GM18502 (cell line): ENCODE measurements around the gene PALLD.
"Not testable (repeated sequence)": the region's sequence is repeated elsewhere in the genome, so short reads cannot be mapped to it uniquely, and the experiment has no call there.

Experiments used
- ATAC-seq: cut with Tn5 transposase; IDR thresholded peaks from one replicate; pipeline ENCODE4 v1.9.1; 2021; ENCODE audit warnings: mild to moderate bottlenecking; ENCODE audit not compliant: unreplicated experiment, poor library complexity

PALLD gene

DNA sequence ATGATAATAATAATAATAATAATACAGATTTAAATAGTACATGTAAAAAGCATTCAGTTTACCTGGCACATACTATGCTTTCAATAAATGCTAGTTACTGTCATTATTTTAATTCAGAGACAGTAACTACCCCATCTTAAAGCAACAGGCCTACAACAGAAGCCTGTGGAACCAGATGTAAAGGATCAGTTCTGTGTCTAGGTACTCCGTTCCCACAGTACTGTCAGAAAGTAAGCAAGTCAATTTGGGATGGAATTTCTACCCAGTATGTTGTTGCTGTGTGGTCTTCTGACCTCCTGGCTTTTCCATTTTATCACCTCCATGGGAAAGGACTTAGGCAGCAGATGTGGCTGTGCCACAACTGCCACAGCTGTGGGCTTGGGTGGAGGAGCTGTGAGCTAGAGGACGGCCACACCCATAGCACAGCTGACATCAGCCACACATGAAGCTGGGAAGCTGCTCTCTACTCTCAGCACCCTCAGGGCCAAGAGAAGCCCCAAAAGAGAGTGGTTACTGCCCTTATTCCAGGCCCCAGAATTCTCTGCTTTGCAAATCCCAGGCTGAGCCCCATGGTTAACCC lies 410.4 kb downstream of the PALLD start:
- ATAC-seq = no peak

DNA sequence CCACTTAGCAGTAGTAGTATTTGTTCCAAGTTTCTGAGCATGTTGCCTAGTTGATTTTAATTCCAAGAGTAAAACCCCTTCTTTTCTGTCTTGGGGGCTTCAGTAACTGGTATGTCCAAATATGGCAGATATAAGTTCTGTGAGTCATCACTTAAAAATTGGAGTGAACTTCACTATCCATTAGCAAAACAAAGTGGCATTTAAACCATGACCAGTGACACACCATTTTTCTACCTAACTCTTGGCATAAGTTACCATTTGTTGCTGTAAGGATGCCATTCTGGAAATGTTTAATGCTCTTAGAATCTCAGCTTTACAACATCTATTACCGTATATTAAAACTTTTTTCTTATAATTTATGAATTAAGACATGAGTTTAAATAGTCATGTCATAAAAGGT lies 411.2 kb downstream of the PALLD start:
- no peak for ATAC-seq

DNA sequence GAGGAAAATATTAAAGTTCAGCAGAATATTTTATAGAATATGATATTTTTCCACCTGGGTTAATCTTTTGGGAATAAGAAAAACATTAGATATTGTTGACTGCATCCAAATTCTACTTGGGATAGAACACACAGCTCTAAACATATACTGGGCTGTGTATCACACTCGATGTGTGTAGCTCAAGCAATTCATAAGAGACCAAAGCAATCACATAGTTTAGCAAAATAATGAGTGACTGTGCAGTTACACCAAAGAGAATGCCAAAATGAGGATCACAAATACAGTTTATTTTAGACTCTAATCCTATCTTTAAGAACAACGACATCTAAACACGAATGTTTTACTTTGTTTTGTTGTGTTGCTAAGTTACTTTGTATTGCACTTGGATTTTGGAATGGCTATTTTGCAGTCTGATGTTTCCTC lies 412.0 kb downstream of the PALLD start:
- no peak for ATAC-seq

DNA sequence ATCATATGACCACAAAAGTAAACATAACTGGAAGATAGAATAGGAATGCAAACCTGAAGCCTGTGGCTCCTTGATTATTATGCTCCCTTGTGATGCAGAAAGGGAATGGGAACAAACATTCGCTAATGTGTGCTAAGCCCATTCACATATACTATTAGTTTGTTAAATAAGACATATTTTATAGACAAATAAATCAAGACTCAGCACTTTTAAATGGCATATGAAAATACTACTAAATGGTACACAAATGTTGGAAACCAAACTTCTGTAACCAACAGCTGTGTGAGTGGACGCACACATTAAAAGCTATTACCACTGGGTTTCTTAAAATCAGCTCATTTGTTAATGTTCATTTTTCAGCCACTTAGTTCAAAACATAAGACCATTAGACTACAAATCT lies 417.2 kb downstream of the PALLD start:
- ATAC-seq = no peak

GRCh38 chr4:168917138-168917779 lies 420.4 kb downstream of the PALLD start:
- no peak for ATAC-seq

GRCh38 chr4:168919706-168920324 lies 423.0 kb downstream of the PALLD start:
- ATAC-seq = no peak

GRCh38 chr4:168920441-168921065 lies 423.7 kb downstream of the PALLD start:
- ATAC-seq = no peak

DNA sequence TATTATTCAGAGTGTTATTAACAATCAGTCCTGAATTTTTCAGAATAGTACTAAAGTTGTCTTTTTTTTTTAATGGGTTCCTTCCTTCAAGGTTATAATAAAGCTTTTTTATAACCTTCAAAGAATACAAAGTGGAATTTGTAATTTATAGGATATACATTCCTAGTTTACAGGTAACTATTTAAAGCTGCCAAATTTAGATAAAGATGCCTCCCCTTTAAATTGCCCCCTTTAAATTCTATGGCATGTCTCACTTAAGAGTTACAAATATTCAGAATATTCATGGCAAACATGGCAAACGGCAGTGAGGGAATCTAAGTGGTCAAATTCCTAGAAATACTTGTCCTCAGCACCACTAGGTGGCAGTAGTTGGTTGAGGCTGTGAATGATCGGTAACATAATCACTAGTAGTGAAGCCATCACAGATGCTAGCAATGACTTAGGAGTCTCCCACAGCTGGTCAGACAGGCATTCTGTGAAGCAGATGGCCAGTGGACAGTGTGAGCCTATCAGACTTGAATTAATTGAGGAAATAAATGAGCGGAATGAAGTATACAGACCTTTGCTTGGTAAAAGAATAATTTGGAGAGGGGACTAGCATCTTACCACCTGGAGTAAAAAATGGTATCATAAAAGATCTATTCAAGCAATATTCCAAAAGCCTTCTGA lies 426.8 kb downstream of the PALLD start:
- peak; percentile 75 for ATAC-seq

GRCh38 chr4:168924667-168925066 lies 427.8 kb downstream of the PALLD start:
- ATAC-seq = no peak

GRCh38 chr4:168925789-168926490 lies 429.1 kb downstream of the PALLD start:
- ATAC-seq = no peak

- ATAC-seq = no peak
These were observed 431.5 kb downstream of the PALLD start for GRCh38 chr4:168928346-168928745.

GRCh38 chr4:168928875-168929274 lies 432.0 kb downstream of the PALLD start:
- ATAC-seq = no peak

- ATAC-seq = no peak
These were observed 433.8 kb downstream of the PALLD start for GRCh38 chr4:168930413-168931196.

- no peak for ATAC-seq
These were observed 434.4 kb downstream of the PALLD start for GRCh38 chr4:168931215-168931650.

DNA sequence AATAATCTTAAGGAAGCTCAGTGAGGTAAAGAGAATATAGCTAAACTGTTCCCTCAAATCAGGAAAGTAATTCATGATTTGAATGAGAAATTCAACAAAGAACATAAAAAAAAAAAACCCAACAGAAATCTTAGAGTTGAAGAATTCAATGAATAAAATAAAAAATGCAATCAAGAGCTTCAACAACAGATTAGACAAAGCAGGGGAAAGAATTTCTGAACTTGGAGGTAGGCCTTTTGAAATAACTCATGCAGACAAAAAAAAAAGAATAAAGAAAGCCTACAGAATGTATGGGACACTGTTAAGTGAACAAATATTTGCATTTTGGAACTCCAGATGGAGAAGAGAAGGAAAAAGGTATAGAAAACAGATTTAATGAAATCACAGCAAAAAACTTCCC lies 435.3 kb downstream of the PALLD start:
- ATAC-seq = no peak

- ATAC-seq = no peak
These were observed 436.6 kb downstream of the PALLD start for GRCh38 chr4:168933423-168933822.

GRCh38 chr4:168937473-168937872 lies 440.6 kb downstream of the PALLD start:
- ATAC-seq = not testable (repeated sequence)

GRCh38 chr4:168942985-168943384 lies 446.1 kb downstream of the PALLD start:
- no peak for ATAC-seq

GRCh38 chr4:168945291-168945690 lies 448.4 kb downstream of the PALLD start:
- no peak for ATAC-seq
